H9 (cell line): ENCODE data around the gene EOMES. TPM values are rescaled to one million over a fixed set of nuclear protein-coding genes. Genes with fewer than 3 reads are reported as not detected.
A peak's percentile ranks its signal among the peaks of the same experiment; 100 is the strongest.

Source experiments
- DNase-seq: peaks from one replicate; pipeline ENCODE4 v3.0.0-alpha.2; 2017
- H2AFZ ChIP-seq: one replicate; pipeline ENCODE4 v1.6.1; 2013; ENCODE audit warnings: mild to moderate bottlenecking, low read length, control low read depth, moderate library complexity
- H2AK5ac ChIP-seq: 2 replicates; pipeline ENCODE4 v1.6.1; 2013; ENCODE audit warnings: low read length, control low read depth, mixed read lengths; ENCODE audit not compliant: insufficient read length
- H2BK120ac ChIP-seq: one replicate; pipeline ENCODE4 v1.6.1; 2013; ENCODE audit warnings: low read depth, mild to moderate bottlenecking, low read length, control low read depth, inconsistent platforms; ENCODE audit not compliant: poor library complexity, severe bottlenecking
- H2BK12ac ChIP-seq: 2 replicates; pipeline ENCODE4 v1.6.1; 2013; ENCODE audit warnings: low read length, control low read depth, mixed read lengths, low read depth; ENCODE audit not compliant: insufficient read length
- H2BK15ac ChIP-seq: 2 replicates; pipeline ENCODE4 v1.6.1; 2013; ENCODE audit warnings: low read depth, low read length, control low read depth
- H2BK20ac ChIP-seq: one replicate; pipeline ENCODE4 v1.6.1; 2013; ENCODE audit warnings: low read depth, mild to moderate bottlenecking, low read length, control low read depth, inconsistent platforms; ENCODE audit not compliant: poor library complexity, severe bottlenecking
- H2BK5ac ChIP-seq: 2 replicates; pipeline ENCODE4 v1.6.1; 2013; ENCODE audit warnings: low read length, control low read depth, mixed read lengths; ENCODE audit not compliant: insufficient read length
- H3K14ac ChIP-seq: 2 replicates; pipeline ENCODE4 v1.6.1; 2013; ENCODE audit warnings: low read length, control low read depth; ENCODE audit not compliant: insufficient read depth
- H3K18ac ChIP-seq: 2 replicates; pipeline ENCODE4 v1.6.1; 2013; ENCODE audit warnings: low read depth, mild to moderate bottlenecking, mixed read lengths, low read length, control low read depth; ENCODE audit not compliant: insufficient read length
- H3K23ac ChIP-seq: 2 replicates; pipeline ENCODE4 v1.6.1; 2013; ENCODE audit warnings: low read length, control low read depth, mixed read lengths, low read depth; ENCODE audit not compliant: insufficient read length
- H3K23me2 ChIP-seq: 2 replicates; pipeline ENCODE4 v1.6.1; 2013; ENCODE audit warnings: low read depth, mild to moderate bottlenecking, mixed read lengths, low read length, control low read depth; ENCODE audit not compliant: insufficient read length, poor library complexity, severe bottlenecking
- H3K27ac ChIP-seq: 2 replicates; pipeline ENCODE4 v1.5.1; 2013; ENCODE audit warnings: low read length, control low read depth, mixed read lengths, low read depth; ENCODE audit not compliant: insufficient read length
- H3K27me3 ChIP-seq: 2 replicates; pipeline ENCODE4 v1.6.1; 2013; ENCODE audit warnings: low read length, control low read depth, inconsistent platforms; ENCODE audit not compliant: insufficient read depth
- H3K4ac ChIP-seq: 2 replicates; pipeline ENCODE4 v1.6.1; 2013; ENCODE audit warnings: low read depth, mild to moderate bottlenecking, control low read depth, inconsistent platforms, low read length, moderate library complexity
- H3K4me1 ChIP-seq: 2 replicates; pipeline ENCODE4 v1.6.1; 2013; ENCODE audit warnings: low read length, control low read depth, inconsistent platforms; ENCODE audit not compliant: insufficient read depth
- H3K4me2 ChIP-seq: 2 replicates; pipeline ENCODE4 v1.6.1; 2013; ENCODE audit warnings: low read length, control low read depth, mixed read lengths; ENCODE audit not compliant: insufficient read length, insufficient read depth
- H3K56ac ChIP-seq: 2 replicates; pipeline ENCODE4 v1.6.1; 2013; ENCODE audit warnings: low read depth, mild to moderate bottlenecking, mixed read lengths, low read length, control low read depth; ENCODE audit not compliant: insufficient read length
- H3K79me1 ChIP-seq: 2 replicates; pipeline ENCODE4 v1.6.1; 2013; ENCODE audit warnings: low read depth, mild to moderate bottlenecking, moderate library complexity, low read length, control low read depth, inconsistent platforms; ENCODE audit not compliant: insufficient read depth, poor library complexity, severe bottlenecking
- H3K79me2 ChIP-seq: 2 replicates; pipeline ENCODE4 v1.6.1; 2013; ENCODE audit warnings: low read length, control low read depth, inconsistent platforms; ENCODE audit not compliant: insufficient read depth
- H3K9ac ChIP-seq: 2 replicates; pipeline ENCODE4 v1.6.1; 2013; ENCODE audit warnings: low read length, control low read depth, mixed read lengths; ENCODE audit not compliant: insufficient read length; ENCODE audit errors: extremely low read depth
- H3K9me3 ChIP-seq: one replicate; pipeline ENCODE4 v1.6.1; 2013; ENCODE audit warnings: low read depth, low read length, inconsistent platforms; ENCODE audit not compliant: control insufficient read depth
- H3T11ph ChIP-seq: one replicate; pipeline ENCODE4 v1.6.1; 2013; ENCODE audit warnings: mild to moderate bottlenecking, low read length, control low read depth, inconsistent platforms
- H4K20me1 ChIP-seq: one replicate; pipeline ENCODE4 v1.6.1; 2013; ENCODE audit not compliant: control insufficient read depth, insufficient read length, insufficient read depth
- H4K5ac ChIP-seq: 2 replicates; pipeline ENCODE4 v1.6.1; 2013; ENCODE audit warnings: low read depth, mild to moderate bottlenecking, mixed read lengths, low read length, control low read depth; ENCODE audit not compliant: insufficient read length
- H4K8ac ChIP-seq: replicated peaks from 2 replicates; pipeline ENCODE4 v1.6.1; 2013; ENCODE audit warnings: low read length, control low read depth, mixed read lengths, low read depth; ENCODE audit not compliant: insufficient read length
- H4K91ac ChIP-seq: 2 replicates; pipeline ENCODE4 v1.6.1; 2013; ENCODE audit warnings: low read depth, mild to moderate bottlenecking, moderate library complexity, mixed read lengths, low read length, control low read depth; ENCODE audit not compliant: insufficient read length
- H3K27ac Mint-ChIP-seq, 3 experiments: 2 replicates in 2 of 3; 3 replicates in 1 of 3; pipeline ENCODE4 v1.8.0; 2020 to 2021; ENCODE audit warnings: mixed read lengths in 3 of 3, mild to moderate bottlenecking in 1 of 3, moderate library complexity in 1 of 3
- H3K27me3 Mint-ChIP-seq: 2 replicates; pipeline ENCODE4 v1.8.0; 2021; ENCODE audit warnings: low read depth, mild to moderate bottlenecking, moderate library complexity, mixed read lengths
- H3K36me3 Mint-ChIP-seq, 3 experiments: 2 replicates in 2 of 3; 3 replicates in 1 of 3; pipeline ENCODE4 v1.8.0; 2020 to 2021; ENCODE audit warnings: low read depth in 3 of 3, mixed read lengths in 3 of 3; ENCODE audit not compliant: insufficient read depth in 1 of 3
- H3K4me1 Mint-ChIP-seq, 2 experiments: 2 replicates each; pipeline ENCODE4 v1.8.0; 2020; ENCODE audit warnings: mixed read lengths in 2 of 2
- H3K4me3 Mint-ChIP-seq, 2 experiments: 2 replicates in 1 of 2; 3 replicates in 1 of 2; pipeline ENCODE4 v1.8.0; 2020 to 2021; ENCODE audit warnings: mild to moderate bottlenecking in 2 of 2, mixed read lengths in 2 of 2, moderate library complexity in 1 of 2
- H3K9me3 Mint-ChIP-seq, 2 experiments: 2 replicates in 1 of 2; 3 replicates in 1 of 2; pipeline ENCODE4 v1.8.0; 2020; ENCODE audit warnings: mild to moderate bottlenecking in 2 of 2, mixed read lengths in 2 of 2, moderate library complexity in 1 of 2
- WGBS: extraction: QIAGEN DNeasy Blood & Tissue Kit; methylation state at CpG from one replicate; pipeline ENCODE4 v1.1.7; 2013; ENCODE audit warnings: missing lambda C conversion rate, low lambda C conversion rate, mixed read lengths; ENCODE audit not compliant: insufficient read length; ENCODE audit errors: extremely low coverage; 5-methylcytosine and 5-hydroxymethylcytosine counted together
- total RNA-seq: library from RNA; stranded (reverse); gene quantifications from 2 replicates; pipeline ENCODE4 v1.2.1, GENCODE V29; 2021
- TF ChIP-seq, protein P1 (sequence below): fragments of 200-600 bp; sonication (generic); conservative IDR thresholded peaks from 3 replicates; pipeline ENCODE4 v1.8.0; 2021; ENCODE audit warnings: antibody characterized with exemption, mild to moderate bottlenecking

EOMES gene
- total RNA-seq, 1 experiment from 2014 or later, result 1.7 TPM

GRCh38 chr3:27713078-27713423 is 9.1 kb downstream of the EOMES start:
- Histone ChIP-seq H2BK20ac (no peak overlapping the region), H3K79me2 (no peaks in the 10 kb centered on the region), H3K4me1 (no peaks in the 10 kb centered on the region; the same call in 1 of the 2 replicates), H3K79me1 (no peaks in the 10 kb centered on the region), H3K23me2 (peaks cover 12% of the 10 kb centered on the region), H4K20me1 (no peaks in the 10 kb centered on the region), H3K18ac (no peak overlapping the region), H3K27ac (no peak overlapping the region), H3K23ac (no peak overlapping the region), H3K56ac (no peak overlapping the region), H2BK15ac (no peak overlapping the region), H4K91ac (no peak overlapping the region), H3K27me3 (peaks cover 59% of the 10 kb centered on the region), H4K5ac (no peak overlapping the region), H3K9me3 (no peaks in the 10 kb centered on the region), H3K14ac (no peak overlapping the region), H2AK5ac (no peak overlapping the region), H2AFZ (no peak overlapping the region), H3K4me2 (peak overlapping the region; percentile 80), H2BK5ac (no peak overlapping the region), H4K8ac (no peak overlapping the region), H2BK120ac (no peak overlapping the region), H3K9ac (no peak overlapping the region), H2BK12ac (no peak overlapping the region), H3T11ph (no peak overlapping the region), H3K4ac (no peak overlapping the region)
- Mint-ChIP-seq H3K4me3 (peak overlapping the region; percentile 70 to 88), H3K27me3 (peaks cover 99% of the 10 kb centered on the region), H3K4me1 (peaks cover 39 to 50% of the 10 kb centered on the region in 2 experiments), H3K36me3 (no peaks in the 10 kb centered on the region; a peak in 1 of 7 replicates), H3K27ac (no peak overlapping the region; a peak in 1 of 7 replicates), H3K9me3 (peaks cover 0 to 3% of the 10 kb centered on the region in 2 experiments; a peak in 2 of 5 replicates)
- WGBS, result no CpG with 5 or more reads among the region's 18 CpGs
- DNase-seq, result no peak
- TF ChIP-seq, protein P1, sequence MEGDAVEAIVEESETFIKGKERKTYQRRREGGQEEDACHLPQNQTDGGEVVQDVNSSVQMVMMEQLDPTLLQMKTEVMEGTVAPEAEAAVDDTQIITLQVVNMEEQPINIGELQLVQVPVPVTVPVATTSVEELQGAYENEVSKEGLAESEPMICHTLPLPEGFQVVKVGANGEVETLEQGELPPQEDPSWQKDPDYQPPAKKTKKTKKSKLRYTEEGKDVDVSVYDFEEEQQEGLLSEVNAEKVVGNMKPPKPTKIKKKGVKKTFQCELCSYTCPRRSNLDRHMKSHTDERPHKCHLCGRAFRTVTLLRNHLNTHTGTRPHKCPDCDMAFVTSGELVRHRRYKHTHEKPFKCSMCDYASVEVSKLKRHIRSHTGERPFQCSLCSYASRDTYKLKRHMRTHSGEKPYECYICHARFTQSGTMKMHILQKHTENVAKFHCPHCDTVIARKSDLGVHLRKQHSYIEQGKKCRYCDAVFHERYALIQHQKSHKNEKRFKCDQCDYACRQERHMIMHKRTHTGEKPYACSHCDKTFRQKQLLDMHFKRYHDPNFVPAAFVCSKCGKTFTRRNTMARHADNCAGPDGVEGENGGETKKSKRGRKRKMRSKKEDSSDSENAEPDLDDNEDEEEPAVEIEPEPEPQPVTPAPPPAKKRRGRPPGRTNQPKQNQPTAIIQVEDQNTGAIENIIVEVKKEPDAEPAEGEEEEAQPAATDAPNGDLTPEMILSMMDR, result no peak
